SK-N-SH (cell line): Measurements from ENCODE around the gene CHML.

Experiments used
- EP300 ChIP-seq, 2 experiments: IDR thresholded peaks; 2 replicates each; pipeline versions ENCODE4 v1.4.0 to v1.6.1; 2012; ENCODE audit warnings: borderline replicate concordance in 1 of 2, low read depth in 1 of 2, low read length in 1 of 2
- EZH2phosphoT487 ChIP-seq: fragments of 200-600 bp; sonication (generic); IDR thresholded peaks from 2 replicates; pipeline ENCODE4 v1.6.1; 2017; ENCODE audit warnings: low read depth, mixed run types, mild to moderate bottlenecking, antibody characterized with exemption, moderate library complexity, borderline replicate concordance
- GABPA ChIP-seq: IDR thresholded peaks from 2 replicates; pipeline ENCODE4 v1.4.0; 2012; ENCODE audit warnings: low read depth, mild to moderate bottlenecking
- MXI1 ChIP-seq: IDR thresholded peaks from 2 replicates; pipeline ENCODE4 v1.6.1; 2012; ENCODE audit warnings: mild to moderate bottlenecking, low read depth, low read length, improper control_type of control experiment
- TF ChIP-seq, protein P1 (sequence below): fragments of 200-600 bp; sonication (generic); IDR thresholded peaks from 2 replicates; pipeline ENCODE4 v1.6.1; 2017; ENCODE audit warnings: antibody characterized with exemption, mild to moderate bottlenecking, moderate library complexity
- TF ChIP-seq, protein P2 (sequence below): IDR thresholded peaks from 2 replicates; pipeline ENCODE4 v1.4.0; 2012; ENCODE audit warnings: low read depth, borderline replicate concordance
- TF ChIP-seq, protein P3 (sequence below): IDR thresholded peaks from 2 replicates; pipeline ENCODE4; 2012

DNA sequence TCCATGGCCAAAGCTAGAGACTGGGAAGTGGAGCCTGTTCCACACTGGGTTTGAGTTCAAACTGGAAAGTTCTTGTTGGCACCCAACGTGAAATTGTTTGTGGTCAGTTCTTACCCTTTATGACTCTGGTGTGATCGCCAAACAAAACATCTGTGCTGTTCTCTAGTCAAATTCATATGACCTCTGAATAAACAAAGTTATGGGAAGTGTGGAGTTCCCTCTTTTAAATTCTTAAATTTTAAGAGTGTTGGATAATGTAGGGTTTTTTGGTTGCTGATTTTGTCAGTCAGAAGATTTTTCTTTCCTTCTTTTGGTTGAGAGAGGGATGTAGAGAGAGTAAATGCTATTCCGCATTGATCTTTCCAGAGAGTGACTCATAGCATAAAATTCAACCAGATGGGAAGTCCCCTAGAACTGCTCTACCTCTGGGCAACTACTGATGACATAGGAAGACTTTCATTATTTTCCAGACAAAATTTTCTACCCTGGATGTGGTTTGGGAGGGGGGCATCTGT, 36.4 kb downstream of the CHML start:
- TF ChIP-seq, protein P1, sequence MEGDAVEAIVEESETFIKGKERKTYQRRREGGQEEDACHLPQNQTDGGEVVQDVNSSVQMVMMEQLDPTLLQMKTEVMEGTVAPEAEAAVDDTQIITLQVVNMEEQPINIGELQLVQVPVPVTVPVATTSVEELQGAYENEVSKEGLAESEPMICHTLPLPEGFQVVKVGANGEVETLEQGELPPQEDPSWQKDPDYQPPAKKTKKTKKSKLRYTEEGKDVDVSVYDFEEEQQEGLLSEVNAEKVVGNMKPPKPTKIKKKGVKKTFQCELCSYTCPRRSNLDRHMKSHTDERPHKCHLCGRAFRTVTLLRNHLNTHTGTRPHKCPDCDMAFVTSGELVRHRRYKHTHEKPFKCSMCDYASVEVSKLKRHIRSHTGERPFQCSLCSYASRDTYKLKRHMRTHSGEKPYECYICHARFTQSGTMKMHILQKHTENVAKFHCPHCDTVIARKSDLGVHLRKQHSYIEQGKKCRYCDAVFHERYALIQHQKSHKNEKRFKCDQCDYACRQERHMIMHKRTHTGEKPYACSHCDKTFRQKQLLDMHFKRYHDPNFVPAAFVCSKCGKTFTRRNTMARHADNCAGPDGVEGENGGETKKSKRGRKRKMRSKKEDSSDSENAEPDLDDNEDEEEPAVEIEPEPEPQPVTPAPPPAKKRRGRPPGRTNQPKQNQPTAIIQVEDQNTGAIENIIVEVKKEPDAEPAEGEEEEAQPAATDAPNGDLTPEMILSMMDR: no peak
- no peak for TF ChIP-seq EP300 (IDR thresholded peaks at IDR 0.05; ENCODE audit: borderline replicate concordance in 1 of 2, low read depth in 1 of 2, low read length in 1 of 2)
- TF ChIP-seq, protein P2, sequence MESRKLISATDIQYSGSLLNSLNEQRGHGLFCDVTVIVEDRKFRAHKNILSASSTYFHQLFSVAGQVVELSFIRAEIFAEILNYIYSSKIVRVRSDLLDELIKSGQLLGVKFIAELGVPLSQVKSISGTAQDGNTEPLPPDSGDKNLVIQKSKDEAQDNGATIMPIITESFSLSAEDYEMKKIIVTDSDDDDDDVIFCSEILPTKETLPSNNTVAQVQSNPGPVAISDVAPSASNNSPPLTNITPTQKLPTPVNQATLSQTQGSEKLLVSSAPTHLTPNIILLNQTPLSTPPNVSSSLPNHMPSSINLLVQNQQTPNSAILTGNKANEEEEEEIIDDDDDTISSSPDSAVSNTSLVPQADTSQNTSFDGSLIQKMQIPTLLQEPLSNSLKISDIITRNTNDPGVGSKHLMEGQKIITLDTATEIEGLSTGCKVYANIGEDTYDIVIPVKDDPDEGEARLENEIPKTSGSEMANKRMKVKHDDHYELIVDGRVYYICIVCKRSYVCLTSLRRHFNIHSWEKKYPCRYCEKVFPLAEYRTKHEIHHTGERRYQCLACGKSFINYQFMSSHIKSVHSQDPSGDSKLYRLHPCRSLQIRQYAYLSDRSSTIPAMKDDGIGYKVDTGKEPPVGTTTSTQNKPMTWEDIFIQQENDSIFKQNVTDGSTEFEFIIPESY: no peak
- TF ChIP-seq, protein P3, sequence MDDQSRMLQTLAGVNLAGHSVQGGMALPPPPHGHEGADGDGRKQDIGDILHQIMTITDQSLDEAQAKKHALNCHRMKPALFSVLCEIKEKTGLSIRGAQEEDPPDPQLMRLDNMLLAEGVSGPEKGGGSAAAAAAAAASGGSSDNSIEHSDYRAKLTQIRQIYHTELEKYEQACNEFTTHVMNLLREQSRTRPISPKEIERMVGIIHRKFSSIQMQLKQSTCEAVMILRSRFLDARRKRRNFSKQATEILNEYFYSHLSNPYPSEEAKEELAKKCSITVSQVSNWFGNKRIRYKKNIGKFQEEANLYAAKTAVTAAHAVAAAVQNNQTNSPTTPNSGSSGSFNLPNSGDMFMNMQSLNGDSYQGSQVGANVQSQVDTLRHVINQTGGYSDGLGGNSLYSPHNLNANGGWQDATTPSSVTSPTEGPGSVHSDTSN: no peak
- no peak for TF ChIP-seq GABPA
- no peak for TF ChIP-seq MXI1
- no peak for TF ChIP-seq EZH2phosphoT487
